Bone marrow (tissue), 2 donors: ENCODE measurements around the gene GMDS.

Source experiments
- DNase-seq, 2 donors: peaks; one replicate each; lab custom pipeline; 2025; lab: John Stamatoyannopoulos, UW

Gene GMDS

GRCh38 chr6:1832844-1833787 lies 412.3 kb downstream of the GMDS start:
- no peak for DNase-seq

- no peak for DNase-seq
These were observed 413.0 kb downstream of the GMDS start for GRCh38 chr6:1832358-1832757.

GRCh38 chr6:1827984-1828793 lies 417.2 kb downstream of the GMDS start:
- no peak for DNase-seq

DNA sequence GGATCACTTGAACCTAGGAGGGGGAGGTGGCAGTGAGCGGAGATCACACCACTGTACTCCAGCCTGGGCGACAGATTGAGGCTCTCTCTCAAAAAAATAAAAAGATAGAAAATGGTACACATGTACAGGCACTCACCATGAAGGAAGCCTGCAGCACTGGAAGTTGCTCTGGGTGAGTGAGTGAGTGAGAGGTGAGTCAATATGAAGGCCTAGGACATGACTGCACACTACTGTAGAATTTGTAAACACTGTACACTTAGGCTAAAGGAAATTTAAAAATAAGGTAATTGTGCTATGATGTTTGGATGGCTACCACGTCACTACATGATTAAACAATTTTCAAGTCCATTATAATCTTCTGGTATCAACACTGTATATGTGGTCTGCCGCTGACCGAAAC lies 419.5 kb downstream of the GMDS start:
- DNase-seq, result no peak

GRCh38 chr6:1825277-1825676 lies 420.1 kb downstream of the GMDS start:
- DNase-seq, result no peak

GRCh38 chr6:1821513-1822183 lies 423.8 kb downstream of the GMDS start:
- DNase-seq, result no peak

DNA sequence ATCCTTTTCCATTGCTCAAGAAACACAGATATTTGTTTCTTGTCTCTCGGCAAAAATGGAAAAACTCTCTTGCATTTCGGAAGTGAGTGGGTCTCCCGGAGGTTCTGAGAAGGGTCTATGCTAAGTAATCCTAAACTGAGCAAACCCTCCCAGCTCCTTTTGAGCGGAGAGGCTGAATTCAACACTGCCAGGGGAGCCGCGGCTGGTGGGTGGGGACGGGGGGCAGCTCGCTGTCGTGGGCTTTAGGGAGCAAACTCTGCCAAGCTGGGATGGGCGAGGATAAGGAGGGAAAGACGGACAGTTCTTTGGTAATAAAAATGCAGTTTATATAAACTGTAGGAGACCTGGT lies 424.3 kb downstream of the GMDS start:
- DNase-seq, result no peak

DNA sequence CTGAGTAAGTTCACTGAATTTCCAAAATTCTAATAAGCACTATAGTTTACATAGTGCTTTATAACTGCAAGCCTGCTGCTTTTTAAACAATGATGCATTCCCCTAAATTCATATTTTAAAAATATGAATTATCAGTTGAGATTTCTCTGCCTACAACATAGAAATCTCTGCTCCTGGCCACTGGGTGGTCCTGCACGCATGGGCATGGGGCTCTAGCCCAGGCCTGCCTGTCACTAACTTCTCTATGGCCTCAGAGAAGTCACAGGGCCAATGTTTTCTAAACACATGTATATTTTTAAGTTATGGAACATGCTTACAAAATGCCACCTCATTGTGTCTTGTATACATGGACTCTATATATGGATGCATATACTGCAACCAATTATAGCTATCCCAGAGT lies 424.7 kb downstream of the GMDS start:
- no peak for DNase-seq

- no peak for DNase-seq
These were observed 425.2 kb downstream of the GMDS start for GRCh38 chr6:1820165-1820564.

- no peak for DNase-seq
These were observed 426.4 kb downstream of the GMDS start for GRCh38 chr6:1819007-1819406.

DNA sequence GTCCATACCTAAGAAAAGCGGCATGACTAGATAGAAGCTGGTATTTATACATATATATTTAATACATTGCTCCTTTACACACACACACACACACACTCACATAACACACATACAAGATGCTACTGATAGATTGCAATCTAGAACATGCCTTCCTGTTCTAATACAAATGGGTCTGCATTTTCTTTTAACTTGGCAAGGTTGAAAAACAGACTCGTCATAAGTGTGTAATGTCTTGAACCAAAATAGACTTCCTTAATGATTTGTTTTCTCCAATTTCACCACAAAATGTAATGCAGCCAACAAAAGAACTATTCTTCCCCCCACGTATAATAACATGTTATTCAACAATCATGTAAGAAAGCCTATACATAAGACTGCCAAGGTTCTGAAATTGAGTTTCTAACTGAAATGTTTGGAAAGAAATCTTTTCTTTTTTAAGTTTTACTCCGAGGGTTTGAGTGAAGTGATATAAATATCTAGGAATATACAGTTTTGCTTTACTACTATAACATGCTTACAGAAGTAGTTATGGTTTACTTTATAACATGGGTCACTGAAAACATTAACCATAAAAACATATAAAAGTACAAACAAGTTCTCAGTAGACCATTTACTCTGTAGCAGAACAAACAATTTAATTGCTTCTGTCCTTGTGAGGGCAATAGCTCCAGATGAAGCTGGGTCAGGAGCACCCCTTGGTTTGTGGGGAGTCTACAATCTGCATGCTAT lies 428.2 kb downstream of the GMDS start:
- no peak for DNase-seq

GRCh38 chr6:1815827-1816452 lies 429.5 kb downstream of the GMDS start:
- DNase-seq, result no peak

DNA sequence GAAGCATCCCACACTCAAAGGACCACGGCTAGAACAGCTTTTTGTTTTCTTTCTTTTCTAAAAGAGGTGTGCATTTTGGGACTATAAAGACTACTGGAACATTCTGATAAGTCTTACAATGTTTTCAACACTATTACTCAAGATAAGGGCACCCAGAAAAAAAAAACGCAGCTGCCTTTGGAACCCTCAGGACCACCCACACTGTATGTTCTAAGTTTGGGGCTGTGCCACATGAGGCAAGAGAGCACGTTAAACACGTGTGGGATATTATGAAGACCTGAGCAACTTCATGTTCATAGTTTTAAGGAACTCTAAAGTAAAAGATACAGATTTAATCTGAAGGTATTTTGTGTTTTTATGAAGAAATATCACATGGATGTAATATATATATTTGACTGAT lies 431.1 kb downstream of the GMDS start:
- DNase-seq, result no peak

DNA sequence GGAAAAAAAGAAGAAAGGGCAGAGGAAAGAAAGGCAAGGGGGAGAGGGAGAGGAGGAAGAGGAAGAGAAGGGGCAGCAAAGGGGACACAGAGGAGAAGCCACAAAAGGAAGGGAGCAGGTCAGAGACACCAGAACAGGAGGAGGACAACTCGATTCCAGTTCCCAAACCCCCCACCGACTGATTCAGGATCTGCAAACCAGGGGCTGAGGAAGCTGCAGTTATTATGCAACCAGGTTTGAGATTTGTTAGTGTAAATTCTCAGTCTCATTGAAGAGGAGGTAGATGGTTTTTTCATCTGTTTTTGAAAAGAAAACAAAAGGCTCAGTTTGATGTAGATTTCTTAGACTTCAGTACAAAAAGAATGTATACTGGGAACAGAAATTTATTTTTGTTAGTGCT lies 432.9 kb downstream of the GMDS start:
- no peak for DNase-seq

DNA sequence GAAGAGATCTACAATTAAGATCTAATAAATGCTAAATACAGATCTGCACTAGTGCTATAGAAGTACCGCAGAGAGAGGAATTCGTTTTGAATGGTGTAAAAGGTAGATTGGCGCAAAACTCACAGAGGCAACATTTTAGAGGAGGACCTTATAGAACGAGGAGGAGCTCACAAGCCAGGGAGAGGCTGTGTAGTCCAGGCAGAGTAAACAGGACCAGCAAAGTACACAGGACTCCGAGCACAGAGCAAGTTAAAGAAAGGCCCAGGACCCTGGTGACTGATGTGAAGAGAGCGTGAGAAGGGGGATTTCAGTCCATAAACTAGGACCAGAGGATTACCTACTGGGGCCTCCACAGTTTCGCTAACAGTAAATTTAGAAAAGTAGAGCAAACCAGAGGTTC lies 433.4 kb downstream of the GMDS start:
- DNase-seq, result no peak

DNA sequence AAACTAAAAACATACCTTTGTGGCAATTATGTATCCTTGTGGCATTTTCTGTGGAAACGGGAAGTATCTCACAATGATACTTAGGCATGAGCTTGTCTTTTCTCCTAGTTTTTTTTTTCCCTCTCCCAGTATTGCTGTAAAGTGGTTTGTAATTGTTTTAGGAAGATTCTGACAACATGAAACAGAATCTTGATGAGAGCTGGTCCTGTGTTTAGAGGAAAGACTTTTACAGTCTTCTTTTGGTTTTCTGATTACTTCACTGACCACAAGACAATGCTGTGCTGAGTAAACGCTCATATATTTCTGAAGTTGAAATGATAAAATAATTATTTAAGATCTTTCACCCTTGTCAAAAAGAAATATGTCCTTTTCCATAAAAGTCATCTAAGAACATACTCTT lies 434.5 kb downstream of the GMDS start:
- DNase-seq, result no peak

DNA sequence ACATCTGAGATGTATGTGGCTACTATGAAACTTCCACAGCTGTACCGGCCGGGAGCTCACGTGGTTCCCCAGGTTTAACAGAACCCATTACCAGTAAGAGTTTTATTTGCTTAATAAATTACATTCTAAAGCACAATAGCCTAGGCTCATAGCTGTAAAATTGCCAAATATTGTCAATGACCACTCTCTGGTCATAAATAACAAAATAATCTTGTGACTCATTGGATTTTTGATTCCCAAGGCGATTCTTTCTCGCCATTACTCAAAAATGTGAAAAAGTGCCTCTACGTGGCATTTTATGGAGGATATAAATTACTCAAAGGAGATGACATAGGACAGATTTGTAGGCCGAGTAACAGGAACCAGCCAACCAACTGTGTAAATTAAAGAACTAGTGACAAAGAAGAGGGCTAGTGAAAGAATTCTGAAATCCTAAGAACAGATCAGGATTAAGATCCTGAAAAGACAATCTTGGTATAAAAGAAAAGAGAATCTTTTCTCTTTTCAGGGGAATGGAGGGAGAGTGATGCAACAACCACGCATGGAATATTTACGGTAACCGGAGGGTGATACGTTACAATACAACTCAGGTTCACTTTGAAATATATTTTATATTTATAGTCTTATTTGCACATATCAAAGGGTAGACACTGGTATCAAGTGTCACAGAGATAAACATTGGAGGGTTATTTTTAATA lies 436.0 kb downstream of the GMDS start:
- no peak for DNase-seq

GRCh38 chr6:1806935-1807334 lies 438.5 kb downstream of the GMDS start:
- DNase-seq, result no peak

GRCh38 chr6:1802491-1803395 lies 442.7 kb downstream of the GMDS start:
- DNase-seq, result no peak

DNA sequence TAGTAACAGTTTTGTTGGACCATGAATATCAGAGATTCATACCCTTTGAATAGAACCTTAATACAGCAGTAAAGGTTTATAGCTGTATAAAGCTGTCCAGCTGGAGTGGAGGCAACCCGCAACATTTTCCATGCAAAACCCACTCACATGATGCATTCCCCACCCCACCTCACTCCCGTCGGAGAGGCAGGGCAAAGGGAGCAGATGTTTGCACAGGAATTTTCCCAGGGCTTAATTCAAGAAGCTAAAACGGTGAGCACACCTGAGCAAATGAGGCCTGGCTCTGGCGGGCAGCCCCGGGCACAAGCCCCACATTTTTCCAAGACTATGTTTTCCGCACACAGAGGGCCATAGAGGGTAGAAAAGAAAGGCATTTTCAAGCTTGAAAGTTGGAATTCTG lies 444.0 kb downstream of the GMDS start:
- no peak for DNase-seq
